Testis (tissue), 2 donors: ENCODE results near the gene CLNS1A.
"Not testable (repeated sequence)": the region's sequence is repeated elsewhere in the genome, so short reads cannot be mapped to it uniquely, and the experiment has no call there.

Experiments used
- CTCF ChIP-seq, 3 experiments: fragments of 450-650 bp in 2 of 3; fragments of 200-600 bp in 1 of 3; sonication (generic) in 1 of 3; IDR thresholded peaks; one replicate each; pipeline ENCODE4 v1.5.1; 2016 to 2019; ENCODE audit warnings: antibody characterized with exemption in 3 of 3, mild to moderate bottlenecking in 2 of 3, moderate library complexity in 1 of 3
- POLR2A ChIP-seq: fragments of 450-650 bp; IDR thresholded peaks from one replicate; pipeline ENCODE4 v1.6.1; 2017; ENCODE audit warnings: antibody characterized with exemption, mild to moderate bottlenecking, moderate library complexity

GRCh38 chr11:77570896-77571295 is 66.7 kb downstream of the CLNS1A start:
- not testable (repeated sequence) for TF ChIP-seq CTCF (IDR thresholded peaks at IDR 0.05); POLR2A
